HT-29 (cell line): ENCODE measurements around the gene FASTKD2. TPM values are rescaled to one million over a fixed set of nuclear protein-coding genes. Genes with fewer than 3 reads are reported as not detected.

ENCODE experiments used
- DNase-seq: peaks from one replicate; pipeline ENCODE4 v3.0.0-alpha.2; 2015; ENCODE audit warnings: low spot score
- total RNA-seq: library from RNA; depleted of rRNA; stranded (reverse); fragments of >200 nt; shearing (Covaris generic); gene quantifications from 2 replicates; pipeline ENCODE4 v1.2.3, GENCODE V29; 2014; rRNA removed

Gene FASTKD2
- total RNA-seq: 15.7 and 17.0 TPM in 2 replicates

- peak; percentile 84 for DNase-seq
Measured at GRCh38 chr2:206765242-206766056, at the start of gene FASTKD2, which contains the start of gene MDH1B. TSS of gene FASTKD2 (plus strand) at chr2:206765606. CDS start at chr2:206766694, 1,088 bp downstream. TSS of gene MDH1B (minus strand) at chr2:206765328. CDS start at chr2:206765271, 57 bp downstream.

GRCh38 chr2:206716623-206717022 lies 48.8 kb upstream of the FASTKD2 start:
- no peak for DNase-seq

GRCh38 chr2:206718296-206718695 lies 47.1 kb upstream of the FASTKD2 start, which contains the start of gene DYTN:
TSS of gene DYTN (minus strand) at chr2:206718396. CDS start at chr2:206718279, 117 bp downstream.
- no peak for DNase-seq

- DNase-seq: no peak
Measured at GRCh38 chr2:206721256-206721920, 44.0 kb upstream of the FASTKD2 start.

- no peak for DNase-seq
Measured at GRCh38 chr2:206723288-206723687, 42.1 kb upstream of the FASTKD2 start.

GRCh38 chr2:206727287-206727686 lies 38.1 kb upstream of the FASTKD2 start:
- no peak for DNase-seq

- no peak for DNase-seq
Measured at GRCh38 chr2:206728277-206729199, 36.9 kb upstream of the FASTKD2 start.

GRCh38 chr2:206733341-206733740 lies 32.1 kb upstream of the FASTKD2 start:
- no peak for DNase-seq

GRCh38 chr2:206736935-206737334 lies 28.5 kb upstream of the FASTKD2 start:
- no peak for DNase-seq

- no peak for DNase-seq
Measured at GRCh38 chr2:206739271-206739670, 26.1 kb upstream of the FASTKD2 start.

- no peak for DNase-seq
Measured at GRCh38 chr2:206740800-206741199, 24.6 kb upstream of the FASTKD2 start.

- DNase-seq: no peak
Measured at GRCh38 chr2:206756816-206757215, 8.6 kb upstream of the FASTKD2 start.

- no peak for DNase-seq
Measured at GRCh38 chr2:206764673-206765241, 649 bp upstream of the FASTKD2 start.

- DNase-seq: no peak
Measured at GRCh38 chr2:206766057-206766930, 888 bp downstream of the FASTKD2 start.

GRCh38 chr2:206774871-206775270 lies 9.5 kb downstream of the FASTKD2 start:
- no peak for DNase-seq

GRCh38 chr2:206776432-206776831 lies 11.0 kb downstream of the FASTKD2 start:
- no peak for DNase-seq

- DNase-seq: no peak
Measured at GRCh38 chr2:206780671-206781070, 15.3 kb downstream of the FASTKD2 start.

- DNase-seq: peak; percentile 28
Measured at GRCh38 chr2:206783718-206784117, 18.3 kb downstream of the FASTKD2 start.

- DNase-seq: no peak
Measured at GRCh38 chr2:206784559-206785353, 19.4 kb downstream of the FASTKD2 start.
